Measurements from ENCODE around the gene CTNNA3.
"Not testable (repeated sequence)": the region's sequence is repeated elsewhere in the genome, so short reads cannot be mapped to it uniquely, and the experiment has no call there.

Gene CTNNA3

GRCh38 chr10:67696029-67696428, at the start of gene CTNNA3:
Gene CTNNA3 (minus strand): TSS chr10:67696195.
- H3K4me1 ChIP-seq (ENCODE audit: insufficient read depth, low read length), result no peaks in the 10 kb centered on the region
- no peak within 1 kb of the TSS for H3K9ac ChIP-seq (ENCODE audit: low read depth, low read length)
- peaks cover 9% of the 10 kb centered on the region for H3K9me3 ChIP-seq (ENCODE audit: control insufficient read depth, insufficient read depth, low read length)
- H3K36me3 ChIP-seq (ENCODE audit: insufficient read depth, low read length), result no peaks in the 10 kb centered on the region

- no peaks in the 10 kb centered on the region for H3K9me3 ChIP-seq (ENCODE audit: control insufficient read depth, insufficient read depth, low read length)
- no peaks in the 10 kb centered on the region for H3K4me1 ChIP-seq (ENCODE audit: insufficient read depth, low read length)
- no peaks in the 10 kb centered on the region for H3K36me3 ChIP-seq (ENCODE audit: insufficient read depth, low read length)
- no peak overlapping the region for H3K9ac ChIP-seq (ENCODE audit: low read depth, low read length)
Observed at GRCh38 chr10:67735430-67735829, 39.4 kb upstream of the CTNNA3 start.

- H3K9ac ChIP-seq (ENCODE audit: low read depth, low read length), result no peak overlapping the region
- H3K9me3 ChIP-seq (ENCODE audit: control insufficient read depth, insufficient read depth, low read length), result no peaks in the 10 kb centered on the region
- no peaks in the 10 kb centered on the region for H3K36me3 ChIP-seq (ENCODE audit: insufficient read depth, low read length)
- H3K4me1 ChIP-seq (ENCODE audit: insufficient read depth, low read length), result no peaks in the 10 kb centered on the region
Observed at GRCh38 chr10:67733511-67733910, 37.5 kb upstream of the CTNNA3 start.

- no peaks in the 10 kb centered on the region for H3K36me3 ChIP-seq (ENCODE audit: insufficient read depth, low read length)
- no peaks in the 10 kb centered on the region for H3K4me1 ChIP-seq (ENCODE audit: insufficient read depth, low read length)
- H3K9me3 ChIP-seq (ENCODE audit: control insufficient read depth, insufficient read depth, low read length), result no peaks in the 10 kb centered on the region
- no peak overlapping the region for H3K9ac ChIP-seq (ENCODE audit: low read depth, low read length)
Observed at GRCh38 chr10:67725567-67725966, 29.6 kb upstream of the CTNNA3 start.

GRCh38 chr10:67723601-67724000, 27.6 kb upstream of the CTNNA3 start:
- no peaks in the 10 kb centered on the region for H3K36me3 ChIP-seq (ENCODE audit: insufficient read depth, low read length)
- no peaks in the 10 kb centered on the region for H3K9me3 ChIP-seq (ENCODE audit: control insufficient read depth, insufficient read depth, low read length)

GRCh38 chr10:67722113-67722512, 26.1 kb upstream of the CTNNA3 start:
- H3K36me3 ChIP-seq (ENCODE audit: insufficient read depth, low read length), result no peaks in the 10 kb centered on the region
- no peaks in the 10 kb centered on the region for H3K9me3 ChIP-seq (ENCODE audit: control insufficient read depth, insufficient read depth, low read length)
- no peak overlapping the region for H3K9ac ChIP-seq (ENCODE audit: low read depth, low read length)
- H3K4me1 ChIP-seq (ENCODE audit: insufficient read depth, low read length), result no peaks in the 10 kb centered on the region

More at GRCh38 chr10:67723601-67724000, 27.6 kb upstream of the CTNNA3 start:
- no peaks in the 10 kb centered on the region for H3K4me1 ChIP-seq (ENCODE audit: insufficient read depth, low read length)
- no peak overlapping the region for H3K9ac ChIP-seq (ENCODE audit: low read depth, low read length)

- not testable (repeated sequence) for H3K4me1 ChIP-seq (ENCODE audit: insufficient read depth, low read length); H3K9me3 ChIP-seq (ENCODE audit: control insufficient read depth, insufficient read depth, low read length); H3K9ac ChIP-seq (ENCODE audit: low read depth, low read length); H3K36me3 ChIP-seq (ENCODE audit: insufficient read depth, low read length)
Observed at GRCh38 chr10:67716455-67716854, 20.5 kb upstream of the CTNNA3 start.

- Histone ChIP-seq H3K4me1 (ENCODE audit: insufficient read depth, low read length) (no peaks in the 10 kb centered on the region), H3K9ac (ENCODE audit: low read depth, low read length) (no peak overlapping the region), H3K36me3 (ENCODE audit: insufficient read depth, low read length) (no peaks in the 10 kb centered on the region), H3K9me3 (ENCODE audit: control insufficient read depth, insufficient read depth, low read length) (no peaks in the 10 kb centered on the region)
Observed at GRCh38 chr10:67705921-67706320, 9.9 kb upstream of the CTNNA3 start.

- H3K9me3 ChIP-seq (ENCODE audit: control insufficient read depth, insufficient read depth, low read length); H3K9ac ChIP-seq (ENCODE audit: low read depth, low read length); H3K4me1 ChIP-seq (ENCODE audit: insufficient read depth, low read length); H3K36me3 ChIP-seq (ENCODE audit: insufficient read depth, low read length): not testable (repeated sequence)
Observed at GRCh38 chr10:67699613-67700270, 3.7 kb upstream of the CTNNA3 start.

- Histone ChIP-seq H3K9me3 (ENCODE audit: control insufficient read depth, insufficient read depth, low read length) (peaks cover 9% of the 10 kb centered on the region), H3K4me1 (ENCODE audit: insufficient read depth, low read length) (no peaks in the 10 kb centered on the region), H3K36me3 (ENCODE audit: insufficient read depth, low read length) (no peaks in the 10 kb centered on the region), H3K9ac (ENCODE audit: low read depth, low read length) (no peak overlapping the region)
Observed at GRCh38 chr10:67698164-67698563, 2.2 kb upstream of the CTNNA3 start.

GRCh38 chr10:67697724-67698131, 1.7 kb upstream of the CTNNA3 start:
- peaks cover 9% of the 10 kb centered on the region for H3K9me3 ChIP-seq (ENCODE audit: control insufficient read depth, insufficient read depth, low read length)
- no peak overlapping the region for H3K9ac ChIP-seq (ENCODE audit: low read depth, low read length)
- H3K36me3 ChIP-seq (ENCODE audit: insufficient read depth, low read length), result no peaks in the 10 kb centered on the region
- H3K4me1 ChIP-seq (ENCODE audit: insufficient read depth, low read length), result no peaks in the 10 kb centered on the region

- H3K36me3 ChIP-seq (ENCODE audit: insufficient read depth, low read length), result no peaks in the 10 kb centered on the region
- peaks cover 9% of the 10 kb centered on the region for H3K9me3 ChIP-seq (ENCODE audit: control insufficient read depth, insufficient read depth, low read length)
- H3K9ac ChIP-seq (ENCODE audit: low read depth, low read length), result no peak overlapping the region
- no peaks in the 10 kb centered on the region for H3K4me1 ChIP-seq (ENCODE audit: insufficient read depth, low read length)
Observed at GRCh38 chr10:67696679-67697078, 684 bp upstream of the CTNNA3 start.

- Histone ChIP-seq H3K4me1 (ENCODE audit: insufficient read depth, low read length) (no peaks in the 10 kb centered on the region), H3K9ac (ENCODE audit: low read depth, low read length) (no peak overlapping the region), H3K9me3 (ENCODE audit: control insufficient read depth, insufficient read depth, low read length) (peaks cover 9% of the 10 kb centered on the region)
Observed at GRCh38 chr10:67695555-67695954, 440 bp downstream of the CTNNA3 start.

GRCh38 chr10:67691861-67692260, 4.1 kb downstream of the CTNNA3 start:
- H3K4me1 ChIP-seq (ENCODE audit: insufficient read depth, low read length); H3K36me3 ChIP-seq (ENCODE audit: insufficient read depth, low read length); H3K9ac ChIP-seq (ENCODE audit: low read depth, low read length); H3K9me3 ChIP-seq (ENCODE audit: control insufficient read depth, insufficient read depth, low read length): not testable (repeated sequence)

More at GRCh38 chr10:67695555-67695954, 440 bp downstream of the CTNNA3 start:
- no peaks in the 10 kb centered on the region for H3K36me3 ChIP-seq (ENCODE audit: insufficient read depth, low read length)

GRCh38 chr10:67690540-67690939, 5.5 kb downstream of the CTNNA3 start:
- H3K9me3 ChIP-seq (ENCODE audit: control insufficient read depth, insufficient read depth, low read length); H3K9ac ChIP-seq (ENCODE audit: low read depth, low read length); H3K4me1 ChIP-seq (ENCODE audit: insufficient read depth, low read length); H3K36me3 ChIP-seq (ENCODE audit: insufficient read depth, low read length): not testable (repeated sequence)

- H3K4me1 ChIP-seq (ENCODE audit: insufficient read depth, low read length); H3K36me3 ChIP-seq (ENCODE audit: insufficient read depth, low read length); H3K9ac ChIP-seq (ENCODE audit: low read depth, low read length); H3K9me3 ChIP-seq (ENCODE audit: control insufficient read depth, insufficient read depth, low read length): not testable (repeated sequence)
Observed at GRCh38 chr10:67684140-67684539, 11.9 kb downstream of the CTNNA3 start.

Measured in ES-I3 (cell line).